Astrocyte of the spinal cord (primary cell): ENCODE data around the gene RBX1.
A peak's percentile ranks its signal among the peaks of the same experiment; 100 is the strongest.

Source experiments
- DNase-seq: peaks from one replicate; pipeline ENCODE4 v3.0.0; 2011; ENCODE audit warnings: low read depth, low spot score
- H3K4me3 ChIP-seq: 2 replicates; pipeline ENCODE4 v1.5.1; 2011; ENCODE audit warnings: low read depth, mild to moderate bottlenecking, low read length, moderate library complexity
- in situ Hi-C: cut with HindIII; loops from 2 replicates; pipeline ENCODE4 v1.10.0; 2017; ENCODE audit warnings: low sequenced_read_pairs
- TF ChIP-seq, protein P1 (sequence below): IDR thresholded peaks from 2 replicates; pipeline ENCODE4 v1.5.1; 2012; ENCODE audit warnings: low read depth, mild to moderate bottlenecking, low read length, inconsistent platforms

Gene RBX1

GRCh38 chr22:41021061-41021612, 70.0 kb downstream of the RBX1 start:
- in situ Hi-C loops = no loop called here
- TF ChIP-seq, protein P1, sequence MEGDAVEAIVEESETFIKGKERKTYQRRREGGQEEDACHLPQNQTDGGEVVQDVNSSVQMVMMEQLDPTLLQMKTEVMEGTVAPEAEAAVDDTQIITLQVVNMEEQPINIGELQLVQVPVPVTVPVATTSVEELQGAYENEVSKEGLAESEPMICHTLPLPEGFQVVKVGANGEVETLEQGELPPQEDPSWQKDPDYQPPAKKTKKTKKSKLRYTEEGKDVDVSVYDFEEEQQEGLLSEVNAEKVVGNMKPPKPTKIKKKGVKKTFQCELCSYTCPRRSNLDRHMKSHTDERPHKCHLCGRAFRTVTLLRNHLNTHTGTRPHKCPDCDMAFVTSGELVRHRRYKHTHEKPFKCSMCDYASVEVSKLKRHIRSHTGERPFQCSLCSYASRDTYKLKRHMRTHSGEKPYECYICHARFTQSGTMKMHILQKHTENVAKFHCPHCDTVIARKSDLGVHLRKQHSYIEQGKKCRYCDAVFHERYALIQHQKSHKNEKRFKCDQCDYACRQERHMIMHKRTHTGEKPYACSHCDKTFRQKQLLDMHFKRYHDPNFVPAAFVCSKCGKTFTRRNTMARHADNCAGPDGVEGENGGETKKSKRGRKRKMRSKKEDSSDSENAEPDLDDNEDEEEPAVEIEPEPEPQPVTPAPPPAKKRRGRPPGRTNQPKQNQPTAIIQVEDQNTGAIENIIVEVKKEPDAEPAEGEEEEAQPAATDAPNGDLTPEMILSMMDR = no peak
- DNase-seq = no peak
- peak overlapping the region; percentile 51 for H3K4me3 ChIP-seq

DNA sequence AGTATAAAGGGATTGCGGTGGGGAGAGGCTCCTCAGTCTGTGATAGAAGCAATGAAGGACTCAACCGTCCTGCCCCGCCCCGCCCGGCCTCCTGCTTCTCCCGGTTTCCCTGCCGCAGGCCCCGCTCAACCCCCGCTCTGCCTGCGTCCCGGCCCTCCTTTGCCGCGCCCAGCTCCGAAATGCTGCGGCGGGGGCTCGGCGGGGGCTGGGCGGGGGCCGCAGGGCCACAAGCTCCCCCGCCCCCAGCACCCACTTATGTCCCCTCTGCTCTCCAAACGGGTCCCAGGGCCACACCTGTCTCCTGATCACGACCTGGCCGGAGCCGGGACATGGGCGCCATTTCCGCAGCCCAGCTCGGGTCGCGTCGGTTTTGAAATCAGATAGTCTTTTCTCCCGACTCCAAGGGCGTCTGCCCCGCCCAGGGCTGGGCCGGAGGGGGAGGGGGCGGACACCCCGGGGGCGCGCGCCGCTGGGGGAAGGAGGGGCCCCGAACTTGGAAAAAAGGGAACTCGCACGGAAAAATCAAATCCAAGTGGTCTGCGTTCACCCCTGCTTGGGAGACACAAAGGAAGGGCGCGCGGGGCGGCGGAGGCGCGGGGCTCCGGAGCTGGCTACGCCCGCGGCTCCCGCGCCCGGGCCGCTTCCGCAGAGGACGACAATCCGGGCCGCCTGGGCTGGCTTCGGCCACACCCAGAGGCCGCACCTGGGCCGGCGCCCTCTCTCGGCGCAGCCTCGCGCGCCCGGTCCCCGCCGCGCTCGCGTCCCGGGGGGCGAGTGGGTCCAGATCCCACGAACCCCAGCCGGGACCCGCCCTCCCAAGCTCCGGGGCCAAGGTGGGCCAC, 70.7 kb downstream of the RBX1 start:
- DNase-seq = peak; percentile 56
- in situ Hi-C loops = no loop called here
- TF ChIP-seq, protein P1 = no peak
- H3K4me3 ChIP-seq = peak overlapping the region; percentile 51

GRCh38 chr22:41022470-41023298, 71.5 kb downstream of the RBX1 start:
- TF ChIP-seq, protein P1 = no peak
- DNase-seq = peak; percentile 83
- in situ Hi-C loops = no loop called here
- H3K4me3 ChIP-seq = peak overlapping the region; percentile 51
